Activated T-helper 1 cell treated with anti-CD3 and anti-CD28 coated beads, Interleukin-12 subunit alpha, Interleukin-12 subunit beta, Interleukin-2, Interleukin-4 antibody, amounts not matched to agents 30 ng/mL and 10 ng/mL and 1 ng/mL, durations not matched to agents 14 hours and 24 hours and 36 hours (primary cell): ENCODE data around the gene IFT43. TPM values are rescaled to one million over a fixed set of nuclear protein-coding genes. Genes with fewer than 3 reads are reported as not detected.
"Not testable (repeated sequence)": the region's sequence is repeated elsewhere in the genome, so short reads cannot be mapped to it uniquely, and the experiment has no call there.

Source experiments
- DNase-seq: peaks from one replicate; pipeline ENCODE4 v3.0.0; 2021; ENCODE audit warnings: low spot score
- H3K27ac Mint-ChIP-seq: one replicate; pipeline ENCODE4 v1.8.0; 2021; ENCODE audit warnings: mild to moderate bottlenecking, mixed read lengths
- H3K27me3 Mint-ChIP-seq: one replicate; pipeline ENCODE4 v1.8.0; 2022; ENCODE audit warnings: mild to moderate bottlenecking, moderate library complexity, mixed read lengths; ENCODE audit not compliant: insufficient read depth
- H3K36me3 Mint-ChIP-seq: one replicate; pipeline ENCODE4 v1.8.0; 2021; ENCODE audit warnings: low read depth, mixed read lengths
- H3K4me1 Mint-ChIP-seq: one replicate; pipeline ENCODE4 v1.8.0; 2021; ENCODE audit warnings: low read depth, mixed read lengths
- H3K4me3 Mint-ChIP-seq: one replicate; pipeline ENCODE4 v1.8.0; 2021; ENCODE audit warnings: mild to moderate bottlenecking, moderate library complexity, mixed read lengths
- H3K9me3 Mint-ChIP-seq: one replicate; pipeline ENCODE4 v1.8.0; 2021; ENCODE audit warnings: mixed read lengths
- intact Hi-C: fragments of 100-400 bp; cut with micrococcal nuclease; formaldehyde crosslinking; loops from one replicate; pipeline ENCODE4 v1.15.1; 2024
- total RNA-seq: library from RNA; stranded (reverse); gene quantifications from 2 replicates; pipeline ENCODE4 v1.2.3, GENCODE V29; 2022

Gene IFT43
- total RNA-seq, 1 donor from 2014 or later = 8.7 TPM

DNA sequence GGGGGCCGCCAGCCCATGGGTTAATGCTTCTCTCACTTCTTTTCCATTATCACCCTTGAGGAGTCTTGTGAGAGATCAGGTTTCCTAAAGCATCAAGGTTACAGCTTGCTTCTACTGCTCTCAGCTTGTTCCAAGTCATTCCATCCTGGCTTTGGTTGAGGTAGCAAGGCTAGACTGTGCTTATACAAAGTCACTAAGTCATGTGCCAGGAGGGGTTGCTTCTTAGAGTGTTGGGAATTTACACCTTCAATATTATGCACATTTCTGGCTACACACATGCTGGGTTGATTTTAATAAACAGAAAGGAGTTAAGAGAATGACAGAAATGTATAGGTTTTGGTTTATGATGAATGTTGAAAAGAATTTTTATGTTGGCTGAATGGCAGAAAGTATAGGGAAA is 21.8 kb downstream of the IFT43 start:
- Mint-ChIP-seq H3K4me3 (no peak overlapping the region), H3K4me1 (no peaks in the 10 kb centered on the region), H3K27ac (no peak overlapping the region), H3K9me3 (peaks cover 15% of the 10 kb centered on the region), H3K36me3 (peaks cover 6% of the 10 kb centered on the region), H3K27me3 (no peaks in the 10 kb centered on the region)
- DNase-seq = no peak
- intact Hi-C loops = no loop called here

DNA sequence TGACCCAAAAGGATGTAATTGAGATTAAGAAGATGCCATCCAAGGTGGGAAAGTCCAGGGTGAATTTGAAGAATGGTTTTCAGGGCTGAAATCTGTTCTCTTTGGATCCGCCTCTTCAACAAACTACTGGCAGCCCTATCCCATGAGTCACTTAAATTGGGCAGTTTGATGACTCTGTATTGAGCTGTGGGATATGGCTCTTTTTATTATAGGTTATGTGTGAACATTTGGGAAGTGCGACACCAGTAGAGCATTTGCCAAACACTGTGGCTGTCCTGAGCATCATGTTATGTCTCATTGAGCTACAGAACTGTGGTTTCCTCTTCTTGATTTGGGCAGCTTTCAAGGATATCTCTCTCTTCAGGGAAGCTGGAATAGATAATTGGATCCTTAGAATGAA is 22.3 kb downstream of the IFT43 start:
- intact Hi-C loops = no loop called here
- H3K4me3 Mint-ChIP-seq = no peak overlapping the region
- H3K4me1 Mint-ChIP-seq = no peaks in the 10 kb centered on the region
- no peak overlapping the region for H3K27ac Mint-ChIP-seq
- no peak for DNase-seq
- H3K27me3 Mint-ChIP-seq = no peaks in the 10 kb centered on the region
- H3K36me3 Mint-ChIP-seq = peaks cover 6% of the 10 kb centered on the region
- H3K9me3 Mint-ChIP-seq = peaks cover 12% of the 10 kb centered on the region

DNA sequence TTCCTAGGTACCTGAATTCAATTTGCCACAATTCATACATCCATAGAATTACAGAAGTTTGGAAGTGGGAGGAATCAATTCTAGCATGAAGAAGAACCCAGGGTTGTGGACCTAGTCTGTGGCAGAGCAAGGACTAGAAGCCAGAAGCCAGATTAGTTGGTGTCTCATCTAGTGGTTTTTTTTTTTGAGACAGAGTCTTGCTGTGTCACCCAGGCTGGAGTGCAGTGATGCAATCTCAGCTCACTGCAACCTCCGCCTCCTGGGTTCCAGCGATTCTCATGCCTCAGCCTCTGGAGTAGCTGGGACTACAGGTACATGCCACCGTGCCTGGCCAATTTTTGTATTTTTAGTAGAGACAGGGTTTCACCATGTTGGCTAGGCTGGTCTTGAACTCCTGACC is 24.1 kb downstream of the IFT43 start:
- intact Hi-C loops, H3K27me3 Mint-ChIP-seq, H3K4me1 Mint-ChIP-seq, H3K27ac Mint-ChIP-seq, H3K9me3 Mint-ChIP-seq, H3K36me3 Mint-ChIP-seq, DNase-seq, H3K4me3 Mint-ChIP-seq: not testable (repeated sequence)

DNA sequence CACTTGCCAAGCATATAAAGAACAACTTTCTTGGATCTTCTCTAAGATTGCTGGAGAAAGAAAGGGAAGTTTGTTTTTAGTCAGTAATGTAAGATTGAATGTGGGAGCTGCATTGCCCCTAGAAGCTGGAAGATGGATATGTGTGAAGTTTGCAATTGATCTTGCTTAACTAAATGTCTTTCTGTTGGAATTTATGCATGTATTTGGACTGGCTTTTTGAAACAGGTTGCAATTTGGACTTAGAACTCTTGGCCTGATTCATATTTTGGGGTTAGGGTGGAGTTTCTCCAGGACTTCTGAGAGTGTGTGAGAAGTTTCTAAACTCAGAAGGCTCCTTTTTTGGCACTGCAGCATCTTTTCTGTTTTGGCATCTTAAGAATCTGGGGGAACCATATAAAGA is 26.4 kb downstream of the IFT43 start:
- no peak for DNase-seq
- Mint-ChIP-seq H3K36me3 (peaks cover 11% of the 10 kb centered on the region), H3K4me3 (no peak overlapping the region), H3K27me3 (peaks cover 3% of the 10 kb centered on the region), H3K9me3 (no peaks in the 10 kb centered on the region), H3K4me1 (no peaks in the 10 kb centered on the region), H3K27ac (no peak overlapping the region)
- intact Hi-C loops = no loop called here

DNA sequence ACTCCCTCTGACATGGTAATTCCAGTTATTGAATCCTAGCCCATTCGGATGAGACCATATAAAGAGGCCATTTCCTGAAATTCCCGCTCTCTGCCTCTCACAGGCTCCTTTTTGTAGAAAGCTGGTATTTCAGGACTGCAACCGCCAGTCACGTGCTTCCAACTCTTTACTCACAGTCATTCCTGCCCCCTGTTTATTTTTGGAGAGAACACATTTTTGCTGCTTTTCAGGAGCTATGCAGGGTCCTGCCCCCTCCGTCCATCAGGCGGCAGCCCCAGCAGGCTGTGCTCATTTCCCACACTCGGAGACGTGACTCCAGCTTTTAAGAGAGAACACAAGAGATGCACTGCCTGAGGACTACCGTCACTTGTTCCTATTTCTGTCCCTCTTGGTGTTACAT is 26.8 kb downstream of the IFT43 start:
- Mint-ChIP-seq H3K9me3 (no peaks in the 10 kb centered on the region), H3K4me3 (no peak overlapping the region), H3K27ac (no peak overlapping the region), H3K27me3 (peaks cover 3% of the 10 kb centered on the region), H3K36me3 (peaks cover 11% of the 10 kb centered on the region), H3K4me1 (no peaks in the 10 kb centered on the region)
- intact Hi-C loops = no loop called here
- DNase-seq = no peak

DNA sequence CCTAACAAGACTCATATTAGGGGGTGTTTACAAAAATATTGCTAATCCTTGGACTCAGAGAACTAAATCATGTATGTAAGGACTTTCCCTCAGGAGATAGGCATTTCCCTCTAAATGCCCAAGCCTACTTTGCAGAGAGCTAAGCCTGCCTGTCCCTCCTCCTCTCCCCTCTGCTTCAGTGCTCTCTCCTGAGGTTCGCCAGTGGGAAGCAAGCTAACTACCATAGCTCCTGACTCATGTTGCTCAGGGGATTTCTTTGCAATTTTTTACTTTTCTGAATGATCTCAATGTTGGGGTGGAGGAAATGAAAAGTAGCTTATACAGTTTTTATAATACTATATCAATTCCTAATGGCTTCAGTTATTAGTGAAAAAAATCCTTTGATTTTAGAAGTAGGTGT is 29.6 kb downstream of the IFT43 start:
- peaks cover 14% of the 10 kb centered on the region for H3K9me3 Mint-ChIP-seq
- intact Hi-C loops = no loop called here
- peaks cover 3% of the 10 kb centered on the region for H3K27me3 Mint-ChIP-seq
- peaks cover 9% of the 10 kb centered on the region for H3K36me3 Mint-ChIP-seq
- no peaks in the 10 kb centered on the region for H3K4me1 Mint-ChIP-seq
- H3K27ac Mint-ChIP-seq = no peak overlapping the region
- H3K4me3 Mint-ChIP-seq = no peak overlapping the region
- DNase-seq = no peak

DNA sequence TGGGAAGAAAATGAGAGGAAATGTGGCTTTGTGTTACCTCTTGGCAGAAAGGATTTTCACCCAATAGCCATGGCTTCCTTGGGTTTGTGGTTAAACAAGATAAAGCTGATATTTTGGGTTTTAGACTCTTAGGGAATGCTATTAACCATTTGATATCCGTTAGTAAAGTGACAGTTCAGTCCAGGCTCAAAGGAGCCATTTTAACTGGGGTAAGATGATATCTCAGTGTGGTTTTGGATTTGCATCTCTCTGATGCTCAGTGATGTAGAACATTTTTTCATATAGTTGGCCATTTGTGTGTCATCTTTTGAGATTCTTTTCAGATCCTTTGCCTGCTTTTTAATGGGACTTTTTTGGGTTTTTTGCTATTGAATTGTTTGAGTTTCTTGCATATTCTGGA is 30.1 kb downstream of the IFT43 start:
- Mint-ChIP-seq H3K9me3 (peaks cover 18% of the 10 kb centered on the region), H3K27ac (no peak overlapping the region), H3K4me1 (no peaks in the 10 kb centered on the region), H3K4me3 (no peak overlapping the region), H3K36me3 (peaks cover 9% of the 10 kb centered on the region), H3K27me3 (peaks cover 3% of the 10 kb centered on the region)
- DNase-seq = no peak
- intact Hi-C loops = no loop called here

DNA sequence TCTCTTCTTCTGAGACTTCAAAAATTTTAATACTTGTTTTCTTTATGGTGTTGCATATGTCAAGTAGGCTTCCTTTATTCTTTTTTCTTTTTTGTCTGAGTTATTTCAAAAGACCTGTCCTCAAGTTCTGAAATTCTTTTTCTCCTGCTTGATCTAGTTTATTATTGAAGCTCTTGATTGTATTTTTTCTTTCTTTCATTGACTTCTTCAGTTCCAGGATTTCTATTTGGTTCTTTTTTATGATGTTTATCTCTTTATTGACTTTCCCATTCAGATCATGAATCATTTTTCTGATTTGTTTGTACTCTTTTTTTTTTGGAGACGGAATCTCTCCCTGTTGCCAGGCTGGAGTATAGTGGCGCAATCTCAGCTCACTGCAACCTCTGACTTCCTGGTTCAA is 34.1 kb downstream of the IFT43 start:
- no peak overlapping the region for H3K4me3 Mint-ChIP-seq
- H3K9me3 Mint-ChIP-seq = peaks cover 18% of the 10 kb centered on the region
- no peaks in the 10 kb centered on the region for H3K4me1 Mint-ChIP-seq
- intact Hi-C loops = no loop called here
- H3K27me3 Mint-ChIP-seq = peaks cover 3% of the 10 kb centered on the region
- no peak overlapping the region for H3K27ac Mint-ChIP-seq
- H3K36me3 Mint-ChIP-seq = peaks cover 7% of the 10 kb centered on the region
- no peak for DNase-seq

DNA sequence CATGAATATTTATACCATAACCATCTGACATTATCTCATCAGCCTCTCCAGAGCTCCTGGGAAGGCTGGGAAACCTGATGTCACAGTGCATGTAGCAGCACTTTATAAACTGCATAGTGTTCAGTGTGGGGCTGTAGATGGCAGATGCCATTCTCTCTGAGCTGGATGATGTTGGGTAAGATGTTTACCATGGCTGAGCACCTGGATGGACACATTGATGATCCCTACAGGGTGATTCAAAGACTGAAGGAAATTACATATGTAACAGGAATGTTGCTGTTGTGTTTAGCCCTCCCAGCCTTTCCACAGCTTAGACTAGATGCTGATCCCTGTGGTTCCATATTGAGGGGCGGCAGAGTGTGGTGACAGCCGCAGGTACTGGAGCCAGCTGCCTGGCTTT is 37.4 kb downstream of the IFT43 start:
- H3K9me3 Mint-ChIP-seq = peaks cover 18% of the 10 kb centered on the region
- H3K4me1 Mint-ChIP-seq = no peaks in the 10 kb centered on the region
- no peaks in the 10 kb centered on the region for H3K36me3 Mint-ChIP-seq
- DNase-seq = no peak
- intact Hi-C loops = no loop called here
- H3K4me3 Mint-ChIP-seq = no peak overlapping the region
- no peaks in the 10 kb centered on the region for H3K27me3 Mint-ChIP-seq
- H3K27ac Mint-ChIP-seq = no peak overlapping the region

DNA sequence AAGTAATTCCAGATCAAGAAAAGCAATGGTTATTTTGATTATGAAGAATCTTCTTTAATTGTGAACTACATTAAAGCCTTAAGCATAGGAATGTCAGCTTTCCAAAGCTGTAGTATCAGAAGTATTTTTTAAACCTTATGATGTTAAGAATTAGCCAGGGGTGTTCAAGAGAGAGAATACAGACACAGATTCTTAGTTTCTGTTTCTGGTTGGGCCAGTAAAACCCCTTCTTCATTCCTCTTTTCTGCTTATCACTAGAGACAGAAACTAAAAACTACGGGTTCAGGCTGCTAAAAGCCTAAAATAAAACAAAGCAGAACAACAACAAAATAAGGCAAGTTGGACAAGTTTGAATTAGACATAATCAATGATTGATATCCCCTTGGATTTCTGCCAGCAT is 38.2 kb downstream of the IFT43 start:
- no peak for DNase-seq
- no peak overlapping the region for H3K4me3 Mint-ChIP-seq
- no peak overlapping the region for H3K27ac Mint-ChIP-seq
- no peaks in the 10 kb centered on the region for H3K36me3 Mint-ChIP-seq
- no peaks in the 10 kb centered on the region for H3K27me3 Mint-ChIP-seq
- no peaks in the 10 kb centered on the region for H3K4me1 Mint-ChIP-seq
- H3K9me3 Mint-ChIP-seq = peaks cover 18% of the 10 kb centered on the region
- intact Hi-C loops = no loop called here

DNA sequence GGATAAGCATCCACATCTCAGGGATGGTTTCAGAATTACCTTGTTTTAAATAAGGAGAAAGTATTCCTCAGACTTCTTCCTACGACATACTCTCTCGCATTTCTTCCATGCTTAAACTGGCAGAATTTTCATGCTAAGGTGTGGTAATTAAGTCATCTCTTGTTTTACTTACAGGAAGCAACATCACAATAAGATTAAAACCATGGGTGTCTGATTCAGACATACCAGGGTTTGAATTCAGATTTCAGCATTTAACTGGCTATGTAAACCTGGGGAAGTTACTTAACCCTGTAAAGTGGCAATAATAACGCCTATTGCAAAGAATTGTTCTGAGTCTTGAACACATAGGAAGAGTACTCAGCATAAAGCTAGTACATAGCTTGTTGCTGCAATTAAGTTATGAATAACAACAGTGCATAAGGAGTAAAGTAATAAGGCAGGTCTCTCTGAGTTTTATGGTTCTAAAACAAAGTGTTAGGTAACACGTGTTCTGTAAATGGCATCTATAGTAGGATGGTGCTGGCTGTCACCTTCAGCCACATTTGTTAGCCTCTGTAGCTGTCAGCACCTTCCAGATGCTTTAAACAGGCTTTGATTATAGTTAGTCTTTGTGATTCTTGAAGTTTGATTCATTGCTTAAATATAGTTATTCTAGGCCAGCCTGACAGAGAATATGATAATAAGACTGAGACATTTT is 38.8 kb downstream of the IFT43 start:
- no peak for DNase-seq
- Mint-ChIP-seq H3K4me3 (no peak overlapping the region), H3K36me3 (no peaks in the 10 kb centered on the region), H3K27ac (no peak overlapping the region), H3K4me1 (no peaks in the 10 kb centered on the region), H3K9me3 (peaks cover 12% of the 10 kb centered on the region), H3K27me3 (no peaks in the 10 kb centered on the region)
- intact Hi-C loops = no loop called here

DNA sequence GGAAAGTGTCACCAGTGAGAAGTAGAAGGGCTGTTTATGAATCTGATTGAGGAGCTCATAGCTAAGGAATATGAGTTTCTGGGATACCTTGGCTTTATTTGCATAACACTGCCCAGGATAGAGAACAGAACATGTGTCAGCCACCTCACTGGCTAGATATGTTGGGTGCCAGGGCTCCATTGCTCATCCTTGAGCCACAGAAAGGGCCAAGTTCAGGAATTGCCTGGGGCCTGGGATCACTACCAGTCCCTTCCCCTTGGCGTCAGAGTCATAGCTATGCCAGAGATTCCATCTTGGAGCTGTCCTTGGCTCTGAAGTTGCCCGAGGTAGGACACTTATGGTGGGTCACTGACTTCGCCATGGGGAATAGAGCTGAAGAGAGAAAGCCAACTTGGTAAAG is 49.0 kb downstream of the IFT43 start:
- no peak for DNase-seq
- Mint-ChIP-seq H3K4me1 (no peaks in the 10 kb centered on the region), H3K4me3 (no peak overlapping the region), H3K9me3 (no peaks in the 10 kb centered on the region), H3K27me3 (no peaks in the 10 kb centered on the region), H3K36me3 (no peaks in the 10 kb centered on the region), H3K27ac (no peak overlapping the region)
- intact Hi-C loops = no loop called here

DNA sequence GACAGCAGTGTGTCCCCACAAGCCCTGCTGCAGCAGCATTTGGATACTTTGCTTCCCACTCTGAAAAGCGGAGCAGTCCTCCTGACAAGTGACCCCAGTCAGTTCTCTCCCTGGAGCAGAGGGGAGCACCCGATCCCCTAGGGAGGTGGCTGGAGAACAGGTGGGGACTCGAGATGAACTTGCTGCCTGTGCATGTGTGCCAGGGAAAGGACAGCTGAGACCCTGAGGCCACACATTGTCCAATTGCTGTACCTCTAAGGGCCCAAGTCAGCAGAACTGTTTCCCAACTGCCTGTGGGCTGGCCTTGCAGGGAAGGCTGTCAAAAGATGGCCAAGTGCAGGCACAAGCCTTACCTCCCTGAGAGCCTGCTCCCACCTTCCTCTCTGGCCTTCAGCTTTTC is 55.1 kb downstream of the IFT43 start:
- no peak overlapping the region for H3K4me3 Mint-ChIP-seq
- no peaks in the 10 kb centered on the region for H3K9me3 Mint-ChIP-seq
- H3K27ac Mint-ChIP-seq = no peak overlapping the region
- H3K27me3 Mint-ChIP-seq = no peaks in the 10 kb centered on the region
- H3K36me3 Mint-ChIP-seq = no peaks in the 10 kb centered on the region
- intact Hi-C loops = no loop called here
- no peaks in the 10 kb centered on the region for H3K4me1 Mint-ChIP-seq
- no peak for DNase-seq

DNA sequence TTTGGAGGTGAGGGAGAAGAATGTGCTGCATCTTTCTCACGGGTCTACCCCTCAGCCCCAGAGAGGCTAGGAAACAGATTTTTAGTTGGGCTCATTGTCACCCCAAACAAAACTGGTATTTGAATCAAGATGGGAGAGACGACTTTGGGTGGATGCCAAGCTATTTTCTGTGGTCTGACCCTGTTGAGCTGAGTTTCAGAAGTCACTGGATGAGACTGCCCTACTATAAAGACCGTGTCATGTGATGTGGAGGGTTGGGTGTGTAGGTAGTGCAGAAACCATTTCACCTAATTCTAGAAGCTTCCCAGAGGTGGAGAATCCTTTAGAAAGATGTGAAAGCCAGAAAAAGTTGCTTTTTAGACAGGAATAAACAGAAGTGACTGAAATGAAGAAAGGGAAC is 60.2 kb downstream of the IFT43 start:
- H3K27ac Mint-ChIP-seq = no peak overlapping the region
- H3K36me3 Mint-ChIP-seq = no peaks in the 10 kb centered on the region
- H3K9me3 Mint-ChIP-seq = no peaks in the 10 kb centered on the region
- H3K4me3 Mint-ChIP-seq = no peak overlapping the region
- DNase-seq = no peak
- no peaks in the 10 kb centered on the region for H3K4me1 Mint-ChIP-seq
- intact Hi-C loops = no loop called here
- no peaks in the 10 kb centered on the region for H3K27me3 Mint-ChIP-seq
